A549 (cell line): Measurements from ENCODE around the gene CERS5.

Experiments
- CHD4 ChIP-seq: fragments of 200-600 bp; sonication (generic); IDR thresholded peaks from 2 replicates; pipeline ENCODE4 v1.6.1; 2016; ENCODE audit warnings: antibody characterized with exemption, mild to moderate bottlenecking, borderline replicate concordance
- CTCF ChIP-seq: fragments of >200 bp; sonication (Bioruptor Twin); formaldehyde crosslinking; IDR thresholded peaks from 3 replicates; pipeline ENCODE4 v1.5.1; 2016
- HMGXB4 ChIP-seq: fragments of 250-450 bp; sonication (Bioruptor Pico); IDR thresholded peaks from 2 replicates; pipeline ENCODE4 v1.5.0; 2021; ENCODE audit warnings: mild to moderate bottlenecking, moderate library complexity, borderline replicate concordance

- TF ChIP-seq CTCF = no peak
- no peak for TF ChIP-seq CHD4
- no peak for TF ChIP-seq HMGXB4 (CRISPR knock-in tag)
Measured at GRCh38 chr12:50186681-50187080, 19.5 kb upstream of the CERS5 start.
